Esophagus squamous epithelium (tissue), 4 donors: ENCODE data around the gene HIBADH.

Experiments
- POLR2A ChIP-seq, 4 donors: fragments of 450-650 bp; IDR thresholded peaks; one replicate each; pipeline ENCODE4 v1.6.1; 2017; ENCODE audit warnings: antibody characterized with exemption in 4 of 4, mild to moderate bottlenecking in 4 of 4, moderate library complexity in 3 of 4
- TF ChIP-seq, protein P1 (sequence below), 6 experiments: fragments of 450-650 bp in 4 of 6; fragments of 200-600 bp in 2 of 6; sonication (generic) in 2 of 6; IDR thresholded peaks; one replicate each; pipeline ENCODE4 v1.5.1; 2016 to 2019; ENCODE audit warnings: antibody characterized with exemption in 6 of 6, mild to moderate bottlenecking in 4 of 6, moderate library complexity in 4 of 6

DNA sequence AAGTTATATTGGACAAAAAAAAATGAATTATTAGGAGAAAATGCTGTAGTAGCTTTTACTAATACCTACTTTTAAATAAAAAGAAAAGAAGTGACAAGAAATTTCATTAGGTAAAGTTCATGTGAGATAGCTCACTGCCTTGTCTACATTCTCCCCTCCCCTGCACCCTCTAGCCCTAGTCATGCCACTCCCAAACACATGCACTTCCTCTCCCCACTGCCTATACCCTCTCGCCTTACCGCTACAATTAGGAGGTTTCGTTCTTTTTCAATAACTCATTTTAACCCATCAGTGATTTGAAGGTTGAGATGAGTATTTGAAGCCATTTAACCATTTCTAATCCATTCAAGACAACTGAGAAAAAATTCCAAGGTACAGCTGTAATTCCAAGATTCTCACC, 75.3 kb downstream of the HIBADH start:
- no peak for TF ChIP-seq POLR2A (IDR thresholded peaks at IDR 0.05)
- TF ChIP-seq, protein P1, sequence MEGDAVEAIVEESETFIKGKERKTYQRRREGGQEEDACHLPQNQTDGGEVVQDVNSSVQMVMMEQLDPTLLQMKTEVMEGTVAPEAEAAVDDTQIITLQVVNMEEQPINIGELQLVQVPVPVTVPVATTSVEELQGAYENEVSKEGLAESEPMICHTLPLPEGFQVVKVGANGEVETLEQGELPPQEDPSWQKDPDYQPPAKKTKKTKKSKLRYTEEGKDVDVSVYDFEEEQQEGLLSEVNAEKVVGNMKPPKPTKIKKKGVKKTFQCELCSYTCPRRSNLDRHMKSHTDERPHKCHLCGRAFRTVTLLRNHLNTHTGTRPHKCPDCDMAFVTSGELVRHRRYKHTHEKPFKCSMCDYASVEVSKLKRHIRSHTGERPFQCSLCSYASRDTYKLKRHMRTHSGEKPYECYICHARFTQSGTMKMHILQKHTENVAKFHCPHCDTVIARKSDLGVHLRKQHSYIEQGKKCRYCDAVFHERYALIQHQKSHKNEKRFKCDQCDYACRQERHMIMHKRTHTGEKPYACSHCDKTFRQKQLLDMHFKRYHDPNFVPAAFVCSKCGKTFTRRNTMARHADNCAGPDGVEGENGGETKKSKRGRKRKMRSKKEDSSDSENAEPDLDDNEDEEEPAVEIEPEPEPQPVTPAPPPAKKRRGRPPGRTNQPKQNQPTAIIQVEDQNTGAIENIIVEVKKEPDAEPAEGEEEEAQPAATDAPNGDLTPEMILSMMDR (IDR thresholded peaks at IDR 0.05), result no peak
